IMR-90 (cell line): Measurements from ENCODE around the gene ARHGAP11A. TPM values are rescaled to one million over a fixed set of nuclear protein-coding genes. Genes with fewer than 3 reads are reported as not detected.

Experiments
- ATAC-seq: fragments of 200-7000 bp; cut with Tn5 transposase; 2 replicates; pipeline ENCODE4 v1.9.1; 2020; ENCODE audit warnings: low read depth, mild to moderate bottlenecking, moderate library complexity
- BruUV-seq: library from RNA; stranded (reverse); fragments of 400-500 nt; replicated peaks from 2 replicates; lab custom pipeline; 2021; lab: Mats Ljungman, UMichigan
- CTCF ChIA-PET: fragments of 300-600 bp; formaldehyde crosslinking; extraction: SDS; loops from one replicate; lab custom pipeline; 2021; ENCODE audit warnings: antibody characterized with exemption; lab: Yijun Ruan, JAX
- POLR2A ChIA-PET: fragments of 300-600 bp; sonication (Branson Sonifier 250); formaldehyde crosslinking; loops from one replicate; lab custom pipeline; 2022; ENCODE audit warnings: antibody characterized with exemption; ENCODE audit not compliant: unreplicated experiment; lab: Charles Lee
- DNase-seq: peaks from one replicate; pipeline ENCODE4 v3.0.0; 2013
- H2AFZ ChIP-seq: replicated peaks from 2 replicates; pipeline ENCODE3; 2013; ENCODE audit warnings: low read length, mild to moderate bottlenecking; ENCODE audit not compliant: poor library complexity
- H2AK5ac ChIP-seq: 2 replicates; pipeline ENCODE4 v1.6.1; 2013; ENCODE audit warnings: low read depth, low read length, inconsistent platforms
- H2AK9ac ChIP-seq: replicated peaks from 2 replicates; pipeline ENCODE3; 2013; ENCODE audit warnings: mild to moderate bottlenecking, low read depth, low read length, moderate library complexity; ENCODE audit not compliant: poor library complexity
- H2BK120ac ChIP-seq: 2 replicates; pipeline ENCODE4 v1.6.1; 2013; ENCODE audit warnings: low read depth, low read length, inconsistent platforms
- H2BK15ac ChIP-seq: 3 replicates; pipeline ENCODE4 v1.6.1; 2013; ENCODE audit warnings: low read depth, low read length, inconsistent platforms
- H2BK20ac ChIP-seq: 2 replicates; pipeline ENCODE4 v1.6.1; 2013; ENCODE audit warnings: low read depth, mild to moderate bottlenecking, inconsistent platforms, low read length, moderate library complexity
- H2BK5ac ChIP-seq: 2 replicates; pipeline ENCODE4 v1.6.1; 2013; ENCODE audit warnings: mild to moderate bottlenecking, low read depth, low read length, inconsistent platforms; ENCODE audit not compliant: poor library complexity, severe bottlenecking
- H3K14ac ChIP-seq: replicated peaks from 2 replicates; pipeline ENCODE4 v1.6.1; 2013; ENCODE audit warnings: low read depth, low read length, inconsistent platforms
- H3K18ac ChIP-seq: 2 replicates; pipeline ENCODE4 v1.6.1; 2013; ENCODE audit warnings: low read depth, low read length, control low read depth
- H3K23ac ChIP-seq: 2 replicates; pipeline ENCODE4 v1.6.1; 2013; ENCODE audit warnings: low read depth, low read length, inconsistent platforms
- H3K27ac ChIP-seq: 2 replicates; pipeline ENCODE4 v1.5.1; 2013; ENCODE audit warnings: mild to moderate bottlenecking, control low read depth, low read length; ENCODE audit not compliant: insufficient read depth
- H3K27me3 ChIP-seq: 2 replicates; pipeline ENCODE4 v1.6.1; 2013; ENCODE audit warnings: low read length; ENCODE audit not compliant: control insufficient read depth, insufficient read depth
- H3K36me3 ChIP-seq: 2 replicates; pipeline ENCODE4 v1.6.1; 2013; ENCODE audit warnings: low read length, mixed read lengths; ENCODE audit not compliant: control insufficient read depth, insufficient read depth
- H3K4ac ChIP-seq: 2 replicates; pipeline ENCODE4 v1.6.1; 2013; ENCODE audit warnings: low read depth, low read length, inconsistent platforms
- H3K4me1 ChIP-seq: 2 replicates; pipeline ENCODE4 v1.6.1; 2013; ENCODE audit warnings: low read length, mixed read lengths; ENCODE audit not compliant: control insufficient read depth, insufficient read depth
- H3K4me2 ChIP-seq: 2 replicates; pipeline ENCODE4 v1.6.1; 2013; ENCODE audit warnings: low read depth, mild to moderate bottlenecking, control low read depth, low read length, moderate library complexity
- H3K4me3 ChIP-seq: 2 replicates; pipeline ENCODE4 v1.5.1; 2013; ENCODE audit warnings: low read depth, mild to moderate bottlenecking, control low read depth, low read length, moderate library complexity; ENCODE audit not compliant: insufficient read depth
- H3K56ac ChIP-seq: 2 replicates; pipeline ENCODE4 v1.6.1; 2013; ENCODE audit warnings: low read length, inconsistent platforms; ENCODE audit not compliant: insufficient read depth; ENCODE audit errors: extremely low read depth
- H3K79me1 ChIP-seq, 2 experiments: 2 replicates each; pipeline ENCODE4 v1.6.1; 2013; ENCODE audit warnings: low read length in 2 of 2, inconsistent platforms in 1 of 2, low read depth in 1 of 2
- H3K9ac ChIP-seq: 2 replicates; pipeline ENCODE4 v1.6.1; 2013; ENCODE audit warnings: low read depth, low read length, control low read depth
- H3K9me1 ChIP-seq: 2 replicates; pipeline ENCODE4 v1.6.1; 2013; ENCODE audit warnings: low read length, inconsistent platforms; ENCODE audit not compliant: insufficient read depth
- H3K9me3 ChIP-seq: 2 replicates; pipeline ENCODE4 v1.6.1; 2013; ENCODE audit warnings: low read length; ENCODE audit not compliant: control insufficient read depth, insufficient read depth
- H4K20me1 ChIP-seq: 2 replicates; pipeline ENCODE4 v1.6.1; 2013; ENCODE audit warnings: low read length, inconsistent platforms; ENCODE audit not compliant: insufficient read depth
- H4K5ac ChIP-seq: 2 replicates; pipeline ENCODE4 v1.6.1; 2013; ENCODE audit warnings: mild to moderate bottlenecking, low read depth, low read length, control low read depth
- H4K8ac ChIP-seq, 2 experiments: 2 replicates each; pipeline ENCODE4 v1.6.1; 2013; ENCODE audit warnings: low read depth in 2 of 2, low read length in 2 of 2, control low read depth in 1 of 2, inconsistent platforms in 1 of 2
- H4K91ac ChIP-seq: 2 replicates; pipeline ENCODE4 v1.6.1; 2013; ENCODE audit warnings: low read depth, low read length, inconsistent platforms; ENCODE audit not compliant: insufficient read depth
- BHLHE40 ChIP-seq: fragments of 150-350 bp; IDR thresholded peaks from 2 replicates; pipeline ENCODE4 v1.6.1; 2016; ENCODE audit warnings: mild to moderate bottlenecking, low read depth, low read length
- CEBPB ChIP-seq: IDR thresholded peaks from 2 replicates; pipeline ENCODE4 v1.6.1; 2012; ENCODE audit warnings: low read depth, low read length, improper control_type of control experiment
- CHD1 ChIP-seq: IDR thresholded peaks from 2 replicates; pipeline ENCODE4 v1.6.1; 2012; ENCODE audit warnings: low read depth, low read length, improper control_type of control experiment
- FOS ChIP-seq: fragments of 150-350 bp; IDR thresholded peaks from 2 replicates; pipeline ENCODE4 v1.6.1; 2016; ENCODE audit warnings: low read depth, low read length
- MAFK ChIP-seq: IDR thresholded peaks from 2 replicates; pipeline ENCODE4 v1.6.1; 2012; ENCODE audit warnings: low read depth, low read length, improper control_type of control experiment
- MAZ ChIP-seq: IDR thresholded peaks from 2 replicates; pipeline ENCODE4 v1.6.1; 2012; ENCODE audit warnings: low read depth, mild to moderate bottlenecking, low read length, improper control_type of control experiment, moderate library complexity, borderline replicate concordance
- MXI1 ChIP-seq: IDR thresholded peaks from 2 replicates; pipeline ENCODE4 v1.6.1; 2012; ENCODE audit warnings: low read depth, mild to moderate bottlenecking, low read length, moderate library complexity, borderline replicate concordance
- NFE2L2 ChIP-seq: fragments of 150-350 bp; IDR thresholded peaks from 2 replicates; pipeline ENCODE4 v1.6.1; 2016; ENCODE audit warnings: low read depth, mild to moderate bottlenecking, low read length
- POLR2A ChIP-seq: IDR thresholded peaks from 2 replicates; pipeline ENCODE4 v1.6.1; 2012; ENCODE audit warnings: mild to moderate bottlenecking, low read depth, low read length
- RCOR1 ChIP-seq: IDR thresholded peaks from 2 replicates; pipeline ENCODE4 v1.6.1; 2012; ENCODE audit warnings: mild to moderate bottlenecking, low read length, improper control_type of control experiment; ENCODE audit not compliant: insufficient replicate concordance
- RFX5 ChIP-seq: IDR thresholded peaks from 2 replicates; pipeline ENCODE4 v1.8.0; 2012; ENCODE audit warnings: low read depth, mild to moderate bottlenecking, low read length, moderate library complexity
- WGBS, 2 experiments: methylation state at CpG; one replicate each; pipeline versions ENCODE4 v1.1.5 to v1.1.7; 2013; ENCODE audit warnings: missing lambda C conversion rate in 2 of 2; ENCODE audit not compliant: insufficient read length in 1 of 2; ENCODE audit errors: extremely low coverage in 2 of 2; 5-methylcytosine and 5-hydroxymethylcytosine counted together
- dilution Hi-C: fragments of 300-500 bp; cut with HindIII; formaldehyde crosslinking; loops from one replicate; pipeline ENCODE4 v1.14.3; 2018; ENCODE audit warnings: low sequenced_read_pairs; ENCODE audit not compliant: unreplicated experiment
- in situ Hi-C: fragments of 300-500 bp; cut with MboI; formaldehyde crosslinking; loops from 3 replicates; pipeline ENCODE4 v1.14.3; 2019; ENCODE audit warnings: low sequenced_read_pairs, inconsistent platforms, mixed read lengths
- intact Hi-C: fragments of 100-400 bp; cut with micrococcal nuclease; formaldehyde crosslinking; loops from 2 replicates; pipeline ENCODE4 v1.10.0; 2022
- polyA plus RNA-seq, 3 experiments: library from polyadenylated mRNA; depleted of rRNA; stranded (reverse); fragments of >200 nt; gene quantifications; 2 replicates each; pipeline ENCODE4 v1.2.3, GENCODE V29; 2012; ENCODE audit warnings: low replicate concordance in 1 of 3
- total RNA-seq: library from RNA; depleted of rRNA; stranded (reverse); fragments of >200 nt; gene quantifications from 2 replicates; pipeline ENCODE4 v1.2.3, GENCODE V29; 2012
- TF ChIP-seq, protein P1 (sequence below): conservative IDR thresholded peaks from 2 replicates; pipeline ENCODE4 v1.5.1; 2012; ENCODE audit warnings: mild to moderate bottlenecking, low read depth, low read length, improper control_type of control experiment

The ARHGAP11A gene
- total and polyA plus RNA-seq, 2 of the 4 experiments (the other 2 are of a cell fraction): 9.9 to 29.0 TPM

DNA sequence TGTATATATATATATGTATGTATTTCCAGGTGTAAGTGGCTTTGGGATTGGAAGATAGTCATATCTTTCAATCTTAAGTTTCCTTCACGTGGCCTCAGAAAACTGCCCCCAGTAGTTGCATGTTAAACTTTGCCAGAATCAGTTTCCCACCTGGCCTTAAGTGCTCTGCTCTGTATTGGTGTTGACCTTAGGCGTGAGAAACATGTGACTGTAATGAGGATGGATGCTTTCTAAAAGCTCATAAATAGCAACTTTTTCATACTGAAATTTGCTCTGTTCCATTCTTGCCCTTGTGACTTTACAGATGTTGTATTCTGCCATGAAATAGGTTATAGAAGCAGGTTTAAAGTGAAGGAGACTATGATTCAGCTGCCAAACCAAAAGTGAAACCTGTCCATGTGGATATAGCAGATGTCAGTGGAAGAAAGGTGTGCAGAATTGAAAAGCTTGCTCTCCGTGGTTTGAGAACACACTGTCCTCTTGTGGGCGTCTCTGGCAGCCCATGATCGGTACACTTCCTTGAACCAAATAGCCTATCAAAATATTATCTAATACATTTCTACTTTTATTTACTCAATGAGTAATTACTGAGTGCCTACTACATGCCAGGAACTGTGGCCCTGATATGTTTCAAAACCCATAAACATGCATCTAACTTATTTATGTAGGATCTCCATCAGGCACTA is 42.0 kb downstream of the ARHGAP11A start:
- H3K4me2 ChIP-seq: no peak overlapping the region
- H2BK20ac ChIP-seq: no peak overlapping the region
- H3K27me3 ChIP-seq: no peaks in the 10 kb centered on the region
- H4K20me1 ChIP-seq: no peaks in the 10 kb centered on the region
- no peaks in the 10 kb centered on the region for H3K36me3 ChIP-seq
- H3K27ac ChIP-seq: no peak overlapping the region
- H3K9me3 ChIP-seq: no peaks in the 10 kb centered on the region
- no peak overlapping the region for H3K23ac ChIP-seq
- BruUV-seq: no TSS peak
- no CpG with 5 or more reads among the region's 5 CpGs for WGBS, 2 experiments
- H3K9ac ChIP-seq: no peak overlapping the region
- H3K14ac ChIP-seq: no peak overlapping the region
- H4K8ac ChIP-seq: no peak overlapping the region; a peak in 1 of 4 replicates
- DNase-seq: no peak
- no peak overlapping the region for H4K5ac ChIP-seq
- H2BK15ac ChIP-seq: 0 out of 3 replicates have a peak overlapping the region, but pooled peaks have one; percentile 45
- dilution Hi-C loops: no loop called here
- no peak for ATAC-seq
- H2AFZ ChIP-seq: no peak overlapping the region
- no peak overlapping the region for H4K91ac ChIP-seq
- H2AK5ac ChIP-seq: no peak overlapping the region
- H3K4ac ChIP-seq: no peak overlapping the region
- in situ Hi-C loops: no loop called here
- no peak overlapping the region for H2BK120ac ChIP-seq
- H3K4me1 ChIP-seq: peaks cover 3% of the 10 kb centered on the region
- H2BK5ac ChIP-seq: peak overlapping the region; percentile 31
- peaks cover 10% of the 10 kb centered on the region for H3K9me1 ChIP-seq
- CTCF ChIA-PET: interaction anchor here (1.2 kb wide), 1 partner anchor 337 kb away, joined by 3 read pairs; no protein-coding TSS in a partner anchor
- POLR2A ChIA-PET: no interaction called here
- H3K4me3 ChIP-seq: no peak overlapping the region
- no peak overlapping the region; the same call in 1 of the 2 replicates for H3K56ac ChIP-seq
- intact Hi-C loops: no loop called here
- H3K79me1 ChIP-seq: peaks cover 6 to 20% of the 10 kb centered on the region in 2 experiments; a peak in 3 of 4 replicates
- no peak overlapping the region for H3K18ac ChIP-seq
- TF ChIP-seq FOS: no peak
- TF ChIP-seq MAFK: no peak
- no peak for TF ChIP-seq POLR2A
- no peak for TF ChIP-seq MAZ
- no peak for TF ChIP-seq CHD1
- TF ChIP-seq RFX5: no peak
- TF ChIP-seq MXI1: no peak
- no peak for TF ChIP-seq CEBPB
- TF ChIP-seq BHLHE40: no peak
- TF ChIP-seq RCOR1: no peak
- TF ChIP-seq, protein P1, sequence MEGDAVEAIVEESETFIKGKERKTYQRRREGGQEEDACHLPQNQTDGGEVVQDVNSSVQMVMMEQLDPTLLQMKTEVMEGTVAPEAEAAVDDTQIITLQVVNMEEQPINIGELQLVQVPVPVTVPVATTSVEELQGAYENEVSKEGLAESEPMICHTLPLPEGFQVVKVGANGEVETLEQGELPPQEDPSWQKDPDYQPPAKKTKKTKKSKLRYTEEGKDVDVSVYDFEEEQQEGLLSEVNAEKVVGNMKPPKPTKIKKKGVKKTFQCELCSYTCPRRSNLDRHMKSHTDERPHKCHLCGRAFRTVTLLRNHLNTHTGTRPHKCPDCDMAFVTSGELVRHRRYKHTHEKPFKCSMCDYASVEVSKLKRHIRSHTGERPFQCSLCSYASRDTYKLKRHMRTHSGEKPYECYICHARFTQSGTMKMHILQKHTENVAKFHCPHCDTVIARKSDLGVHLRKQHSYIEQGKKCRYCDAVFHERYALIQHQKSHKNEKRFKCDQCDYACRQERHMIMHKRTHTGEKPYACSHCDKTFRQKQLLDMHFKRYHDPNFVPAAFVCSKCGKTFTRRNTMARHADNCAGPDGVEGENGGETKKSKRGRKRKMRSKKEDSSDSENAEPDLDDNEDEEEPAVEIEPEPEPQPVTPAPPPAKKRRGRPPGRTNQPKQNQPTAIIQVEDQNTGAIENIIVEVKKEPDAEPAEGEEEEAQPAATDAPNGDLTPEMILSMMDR: no peak
- TF ChIP-seq NFE2L2: no peak
- no peak overlapping the region for H2AK9ac ChIP-seq
